ENCODE measurements around the gene SYCE3. TPM values are rescaled to one million over a fixed set of nuclear protein-coding genes. Genes with fewer than 3 reads are reported as not detected.

Gene SYCE3
- total and polyA plus RNA-seq, 7 donors: not detected

- Histone ChIP-seq H3K36me3 (no peaks in the 10 kb centered on the region), H3K9me3 (no peaks in the 10 kb centered on the region), H3K27me3 (peaks cover 25 to 65% (median 58%) of the 10 kb centered on the region in 3 donors), H3K27ac (no peak overlapping the region), H3K4me3 (peak overlapping the region in 2 of 4 donors; percentile 27 to 34), H3K4me1 (peaks cover 0 to 24% (median 20%) of the 10 kb centered on the region in 4 donors)
- DNase-seq: no peak
- TF ChIP-seq CTCF (IDR thresholded peaks at IDR 0.05) (no peak), POLR2A (IDR thresholded peaks at IDR 0.05) (no peak)
- intact Hi-C loops (cut with DNase I): no loop called here
- WGBS, 2 donors: 51 to 59% methylated on average over 68 of the region's 68 CpGs
Measured at GRCh38 chr22:50548921-50549790, 13.6 kb downstream of the SYCE3 start.

- no peak for DNase-seq
- no peaks in the 10 kb centered on the region for H3K36me3 ChIP-seq
- TF ChIP-seq POLR2AphosphoS5 (IDR thresholded peaks at IDR 0.05) (no peak), EP300 (IDR thresholded peaks at IDR 0.05) (no peak), POLR2A (IDR thresholded peaks at IDR 0.05) (no peak), CTCF (IDR thresholded peaks at IDR 0.05) (no peak)
- no peak overlapping the region for H3K27ac ChIP-seq
- peak overlapping the region in 2 of 4 donors; percentile 27 to 34 for H3K4me3 ChIP-seq
- intact Hi-C loops (cut with DNase I): no loop called here
- H3K9me3 ChIP-seq: no peaks in the 10 kb centered on the region
- H3K4me1 ChIP-seq: peaks cover 0 to 30% (median 23%) of the 10 kb centered on the region in 4 donors
- WGBS, 2 donors: 5 to 12% methylated on average over 56 of the region's 56 CpGs
- H3K27me3 ChIP-seq: peaks cover 25 to 74% (median 66%) of the 10 kb centered on the region in 3 donors
Measured at GRCh38 chr22:50548040-50548920, 14.4 kb downstream of the SYCE3 start.

GRCh38 chr22:50547263-50547985 lies 15.3 kb downstream of the SYCE3 start:
- Histone ChIP-seq H3K4me3 (no peak overlapping the region), H3K9me3 (no peaks in the 10 kb centered on the region), H3K4me1 (peaks cover 0 to 30% (median 23%) of the 10 kb centered on the region in 4 donors), H3K36me3 (no peaks in the 10 kb centered on the region), H3K27ac (no peak overlapping the region), H3K27me3 (peaks cover 25 to 74% (median 67%) of the 10 kb centered on the region in 3 donors)
- intact Hi-C loops (cut with DNase I): no loop called here
- WGBS, 2 donors: 17 to 52% methylated on average over 35 of the region's 35 CpGs
- no peak for DNase-seq
- no peak for TF ChIP-seq POLR2A (IDR thresholded peaks at IDR 0.05)
- no peak for TF ChIP-seq POLR2AphosphoS5 (IDR thresholded peaks at IDR 0.05)
- TF ChIP-seq EP300 (IDR thresholded peaks at IDR 0.05): no peak
- no peak for TF ChIP-seq CTCF (IDR thresholded peaks at IDR 0.05)

- Histone ChIP-seq H3K9me3 (no peaks in the 10 kb centered on the region), H3K27ac (no peak overlapping the region), H3K27me3 (peaks cover 25 to 74% (median 67%) of the 10 kb centered on the region in 3 donors), H3K4me1 (peaks cover 0 to 30% (median 23%) of the 10 kb centered on the region in 4 donors), H3K4me3 (no peak overlapping the region), H3K36me3 (no peaks in the 10 kb centered on the region)
- DNase-seq: no peak
- intact Hi-C loops (cut with DNase I): no loop called here
- TF ChIP-seq CTCF (IDR thresholded peaks at IDR 0.05) (no peak), EP300 (IDR thresholded peaks at IDR 0.05) (no peak), POLR2AphosphoS5 (IDR thresholded peaks at IDR 0.05) (no peak), POLR2A (IDR thresholded peaks at IDR 0.05) (no peak)
- 54 to 82% methylated on average over 78 of the region's 78 CpGs for WGBS, 2 donors
Measured at GRCh38 chr22:50546326-50547262, 16.1 kb downstream of the SYCE3 start.
